ENCODE measurements around the gene NKD1.

Gene NKD1

GRCh38 chr16:50671644-50672260 lies 123.6 kb downstream of the NKD1 start:
- Histone ChIP-seq H4K8ac (ENCODE audit: low read length) (no peak overlapping the region), H3K27me3 (ENCODE audit: control insufficient read depth in 1 of 2, insufficient read depth in 1 of 2, low read length in 2 of 2) (peaks cover 0 to 20% of the 10 kb centered on the region in 2 experiments), H3K36me3 (ENCODE audit: control insufficient read depth in 1 of 2, insufficient read depth in 2 of 2, low read depth in 1 of 2, low read length in 2 of 2) (no peaks in the 10 kb centered on the region), H3K4me3 (ENCODE audit: insufficient read depth in 1 of 2, low read depth in 1 of 2, low read length in 2 of 2) (no peak overlapping the region), H2AK5ac (ENCODE audit: low read length, severe bottlenecking) (no peak overlapping the region), H2AFZ (ENCODE audit: low read depth, low read length) (no peak overlapping the region), H3K4me2 (ENCODE audit: low read length, poor library complexity, severe bottlenecking) (no peak overlapping the region), H3K9ac (ENCODE audit: low read length) (no peak overlapping the region), H2BK120ac (ENCODE audit: low read depth, low read length) (no peak overlapping the region), H3K18ac (ENCODE audit: low read depth in 1 of 2, low read length in 2 of 2) (no peak overlapping the region), H3K79me1 (replicated peaks; ENCODE audit: low read length, poor library complexity, severe bottlenecking) (no peaks in the 10 kb centered on the region), H2BK5ac (ENCODE audit: low read depth, low read length, poor library complexity, severe bottlenecking) (no peak overlapping the region), H3K27ac (ENCODE audit: low read length, poor library complexity, severe bottlenecking) (no peak overlapping the region), H3K9me3 (ENCODE audit: control insufficient read depth, low read length) (peaks cover 24% of the 10 kb centered on the region), H2BK15ac (ENCODE audit: low read depth, poor library complexity, severe bottlenecking) (no peak overlapping the region), H4K91ac (ENCODE audit: low read length) (no peak overlapping the region), H3K23ac (ENCODE audit: low read length in 2 of 2) (no peak overlapping the region), H2BK12ac (ENCODE audit: low read length in 2 of 2) (no peak overlapping the region), H3K14ac (ENCODE audit: low read length in 2 of 2) (no peak overlapping the region), H3K4me1 (ENCODE audit: control insufficient read depth, insufficient read depth, low read depth, low read length) (no peaks in the 10 kb centered on the region), H3K4ac (ENCODE audit: low read depth in 1 of 2, low read length in 2 of 2) (no peak overlapping the region)
- WGBS = 56% methylated on average over 2 of the region's 2 CpGs
- DNase-seq = peak; percentile 13

DNA sequence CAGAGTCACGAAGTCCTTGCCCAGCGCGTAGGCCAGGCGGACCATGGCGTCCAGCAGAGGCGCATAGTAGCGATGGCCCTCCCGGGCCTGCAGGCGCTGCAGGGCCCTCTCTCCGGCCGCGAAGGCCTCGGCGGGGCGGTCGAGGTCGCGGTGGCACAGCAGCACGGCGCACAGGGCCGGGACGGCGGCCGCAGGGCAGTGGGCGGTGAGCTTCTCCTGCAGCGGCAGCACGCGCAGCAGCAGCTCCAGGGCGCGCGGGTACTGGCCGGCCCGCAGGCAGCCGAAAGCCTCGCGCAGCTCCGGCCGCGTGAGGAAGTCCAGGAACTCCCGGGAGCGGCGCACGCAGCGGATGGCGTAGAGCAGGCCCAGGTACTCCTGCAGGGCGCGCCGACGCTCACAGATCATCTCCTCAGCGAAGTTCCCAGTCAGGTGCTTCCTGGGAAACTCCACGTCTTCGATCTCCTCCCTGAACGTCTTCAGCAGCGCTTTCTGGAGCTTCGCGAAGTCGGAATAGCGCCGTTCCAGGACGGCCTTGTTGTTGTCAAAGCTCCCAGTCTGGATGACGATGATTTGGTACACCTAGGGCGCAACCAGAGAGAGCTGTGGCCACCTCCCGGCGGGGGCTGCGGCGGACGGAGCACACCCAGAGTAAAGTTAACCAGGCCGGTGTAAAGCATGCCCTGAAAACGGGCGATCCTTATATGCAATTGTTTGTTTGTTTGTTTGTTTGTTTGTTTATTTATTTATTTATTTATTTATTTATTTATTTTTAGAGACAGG lies 125.5 kb downstream of the NKD1 start:
- WGBS = 87% methylated on average over 66 of the region's 70 CpGs
- Histone ChIP-seq H2BK12ac (ENCODE audit: low read length in 2 of 2) (no peak overlapping the region), H2AFZ (ENCODE audit: low read depth, low read length) (no peak overlapping the region), H2AK5ac (ENCODE audit: low read length, severe bottlenecking) (no peak overlapping the region), H3K27ac (ENCODE audit: low read length, poor library complexity, severe bottlenecking) (no peak overlapping the region), H3K79me1 (replicated peaks; ENCODE audit: low read length, poor library complexity, severe bottlenecking) (no peaks in the 10 kb centered on the region), H3K4me2 (ENCODE audit: low read length, poor library complexity, severe bottlenecking) (no peak overlapping the region), H4K8ac (ENCODE audit: low read length) (no peak overlapping the region), H3K4me1 (ENCODE audit: control insufficient read depth, insufficient read depth, low read depth, low read length) (no peaks in the 10 kb centered on the region), H3K4me3 (ENCODE audit: insufficient read depth in 1 of 2, low read depth in 1 of 2, low read length in 2 of 2) (no peak overlapping the region), H2BK120ac (ENCODE audit: low read depth, low read length) (no peak overlapping the region), H3K4ac (ENCODE audit: low read depth in 1 of 2, low read length in 2 of 2) (no peak overlapping the region), H3K9me3 (ENCODE audit: control insufficient read depth, low read length) (peaks cover 24% of the 10 kb centered on the region), H3K9ac (ENCODE audit: low read length) (no peak overlapping the region), H3K36me3 (ENCODE audit: control insufficient read depth in 1 of 2, insufficient read depth in 2 of 2, low read depth in 1 of 2, low read length in 2 of 2) (no peaks in the 10 kb centered on the region), H3K27me3 (ENCODE audit: control insufficient read depth in 1 of 2, insufficient read depth in 1 of 2, low read length in 2 of 2) (peaks cover 0 to 21% of the 10 kb centered on the region in 2 experiments), H2BK15ac (ENCODE audit: low read depth, poor library complexity, severe bottlenecking) (no peak overlapping the region), H3K18ac (ENCODE audit: low read depth in 1 of 2, low read length in 2 of 2) (no peak overlapping the region), H3K23ac (ENCODE audit: low read length in 2 of 2) (no peak overlapping the region), H4K91ac (ENCODE audit: low read length) (no peak overlapping the region), H3K14ac (ENCODE audit: low read length in 2 of 2) (no peak overlapping the region), H2BK5ac (ENCODE audit: low read depth, low read length, poor library complexity, severe bottlenecking) (no peak overlapping the region)
- no peak for DNase-seq

DNA sequence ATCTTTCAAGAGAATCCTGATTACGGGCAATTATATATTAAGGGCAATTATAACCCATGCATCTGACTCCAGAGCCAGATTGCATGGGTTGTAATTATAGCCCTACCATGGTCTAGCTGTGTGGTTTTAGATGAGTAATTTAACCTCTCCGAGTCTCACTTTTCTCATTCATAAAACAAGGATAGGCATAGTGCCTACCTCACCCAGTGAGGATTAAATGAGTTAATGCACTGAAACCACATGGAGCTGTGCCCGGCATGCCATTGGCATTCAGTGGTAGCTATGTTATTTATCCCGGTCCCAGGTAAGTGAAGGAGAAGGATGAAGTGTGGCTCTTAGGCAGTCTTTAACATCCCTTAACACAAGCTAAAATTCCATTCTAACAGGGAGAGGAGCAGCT lies 126.6 kb downstream of the NKD1 start:
- no peak overlapping the region for H2BK12ac ChIP-seq (ENCODE audit: low read length in 2 of 2)
- H2BK15ac ChIP-seq (ENCODE audit: low read depth, poor library complexity, severe bottlenecking) = no peak overlapping the region
- H3K36me3 ChIP-seq (ENCODE audit: control insufficient read depth in 1 of 2, insufficient read depth in 2 of 2, low read depth in 1 of 2, low read length in 2 of 2) = no peaks in the 10 kb centered on the region
- H3K4me2 ChIP-seq (ENCODE audit: low read length, poor library complexity, severe bottlenecking) = no peak overlapping the region
- 95% methylated on average over 4 of the region's 4 CpGs for WGBS
- DNase-seq = no peak
- no peak overlapping the region for H4K91ac ChIP-seq (ENCODE audit: low read length)
- H3K9me3 ChIP-seq (ENCODE audit: control insufficient read depth, low read length) = peaks cover 24% of the 10 kb centered on the region
- H3K18ac ChIP-seq (ENCODE audit: low read depth in 1 of 2, low read length in 2 of 2) = no peak overlapping the region
- no peak overlapping the region for H3K14ac ChIP-seq (ENCODE audit: low read length in 2 of 2)
- H3K79me1 ChIP-seq (replicated peaks; ENCODE audit: low read length, poor library complexity, severe bottlenecking) = no peaks in the 10 kb centered on the region
- no peak overlapping the region for H4K8ac ChIP-seq (ENCODE audit: low read length)
- H3K4ac ChIP-seq (ENCODE audit: low read depth in 1 of 2, low read length in 2 of 2) = no peak overlapping the region
- H2BK5ac ChIP-seq (ENCODE audit: low read depth, low read length, poor library complexity, severe bottlenecking) = no peak overlapping the region
- H2BK120ac ChIP-seq (ENCODE audit: low read depth, low read length) = no peak overlapping the region
- no peak overlapping the region for H2AFZ ChIP-seq (ENCODE audit: low read depth, low read length)
- H2AK5ac ChIP-seq (ENCODE audit: low read length, severe bottlenecking) = no peak overlapping the region
- H3K4me3 ChIP-seq (ENCODE audit: insufficient read depth in 1 of 2, low read depth in 1 of 2, low read length in 2 of 2) = no peak overlapping the region
- H3K27me3 ChIP-seq (ENCODE audit: control insufficient read depth in 1 of 2, insufficient read depth in 1 of 2, low read length in 2 of 2) = peaks cover 0 to 21% of the 10 kb centered on the region in 2 experiments
- H3K23ac ChIP-seq (ENCODE audit: low read length in 2 of 2) = no peak overlapping the region
- no peaks in the 10 kb centered on the region for H3K4me1 ChIP-seq (ENCODE audit: control insufficient read depth, insufficient read depth, low read depth, low read length)
- H3K9ac ChIP-seq (ENCODE audit: low read length) = no peak overlapping the region
- no peak overlapping the region for H3K27ac ChIP-seq (ENCODE audit: low read length, poor library complexity, severe bottlenecking)

GRCh38 chr16:50675686-50676610 lies 127.8 kb downstream of the NKD1 start:
- H3K14ac ChIP-seq (ENCODE audit: low read length in 2 of 2) = no peak overlapping the region
- H3K27ac ChIP-seq (ENCODE audit: low read length, poor library complexity, severe bottlenecking) = no peak overlapping the region
- no peak overlapping the region for H4K91ac ChIP-seq (ENCODE audit: low read length)
- no peak overlapping the region for H2BK5ac ChIP-seq (ENCODE audit: low read depth, low read length, poor library complexity, severe bottlenecking)
- H3K23ac ChIP-seq (ENCODE audit: low read length in 2 of 2) = no peak overlapping the region
- no peak overlapping the region for H3K4me3 ChIP-seq (ENCODE audit: insufficient read depth in 1 of 2, low read depth in 1 of 2, low read length in 2 of 2)
- no peak overlapping the region for H3K4ac ChIP-seq (ENCODE audit: low read depth in 1 of 2, low read length in 2 of 2)
- H3K9me3 ChIP-seq (ENCODE audit: control insufficient read depth, low read length) = peaks cover 24% of the 10 kb centered on the region
- no peak overlapping the region for H2BK12ac ChIP-seq (ENCODE audit: low read length in 2 of 2)
- no peak overlapping the region for H2BK120ac ChIP-seq (ENCODE audit: low read depth, low read length)
- no peak overlapping the region for H2AFZ ChIP-seq (ENCODE audit: low read depth, low read length)
- peaks cover 0 to 21% of the 10 kb centered on the region in 2 experiments for H3K27me3 ChIP-seq (ENCODE audit: control insufficient read depth in 1 of 2, insufficient read depth in 1 of 2, low read length in 2 of 2)
- no peak overlapping the region for H2AK5ac ChIP-seq (ENCODE audit: low read length, severe bottlenecking)
- no peak overlapping the region for H2BK15ac ChIP-seq (ENCODE audit: low read depth, poor library complexity, severe bottlenecking)
- no peak overlapping the region for H4K8ac ChIP-seq (ENCODE audit: low read length)
- H3K36me3 ChIP-seq (ENCODE audit: control insufficient read depth in 1 of 2, insufficient read depth in 2 of 2, low read depth in 1 of 2, low read length in 2 of 2) = no peaks in the 10 kb centered on the region
- H3K18ac ChIP-seq (ENCODE audit: low read depth in 1 of 2, low read length in 2 of 2) = no peak overlapping the region
- no peak overlapping the region for H3K4me2 ChIP-seq (ENCODE audit: low read length, poor library complexity, severe bottlenecking)
- H3K4me1 ChIP-seq (ENCODE audit: control insufficient read depth, insufficient read depth, low read depth, low read length) = no peaks in the 10 kb centered on the region
- WGBS = 80% methylated on average over 23 of the region's 23 CpGs
- no peak overlapping the region for H3K9ac ChIP-seq (ENCODE audit: low read length)
- no peak for DNase-seq
- H3K79me1 ChIP-seq (replicated peaks; ENCODE audit: low read length, poor library complexity, severe bottlenecking) = no peaks in the 10 kb centered on the region

All from mesenchymal stem cell (in vitro differentiated cells and primary cell).